ENCODE measurements around the gene CHAD.

The CHAD gene

GRCh38 chr17:50458701-50459676 lies 9.7 kb downstream of the CHAD start:
- Histone ChIP-seq H3K4me3 (ENCODE audit: low read length) (no peak overlapping the region), H3K9me3 (ENCODE audit: control insufficient read depth, insufficient read depth, low read length) (no peaks in the 10 kb centered on the region), H3F3A (ENCODE audit: control insufficient read depth, insufficient read depth) (no peaks in the 10 kb centered on the region), H3K36me3 (ENCODE audit: control insufficient read depth, low read length) (no peaks in the 10 kb centered on the region), H3K4me2 (ENCODE audit: low read length) (no peak overlapping the region), H3K27ac (ENCODE audit: low read depth, low read length) (no peak overlapping the region), H3K27me3 (ENCODE audit: control insufficient read depth, low read length) (no peaks in the 10 kb centered on the region), H3K4me1 (ENCODE audit: control insufficient read depth, low read length) (no peaks in the 10 kb centered on the region), H3K9me2 (replicated peaks; ENCODE audit: control insufficient read depth, low read length) (no peaks in the 10 kb centered on the region), H4K20me1 (ENCODE audit: control insufficient read depth, insufficient read depth, low read depth, low read length) (no peaks in the 10 kb centered on the region), H3K79me2 (ENCODE audit: control insufficient read depth, low read length) (no peaks in the 10 kb centered on the region)
- no peak for TF ChIP-seq EZH2phosphoT487 (IDR thresholded peaks at IDR 0.05; ENCODE audit: borderline replicate concordance, low read length)
- no peak for TF ChIP-seq CTCF (IDR thresholded peaks at IDR 0.05; ENCODE audit: low read depth, low read length, poor library complexity, severe bottlenecking)

- Histone ChIP-seq H3K9me3 (ENCODE audit: control insufficient read depth, insufficient read depth, low read length) (no peaks in the 10 kb centered on the region), H3K4me1 (ENCODE audit: control insufficient read depth, low read length) (peaks cover 6% of the 10 kb centered on the region; the same call in 1 of the 2 replicates), H3F3A (ENCODE audit: control insufficient read depth, insufficient read depth) (no peaks in the 10 kb centered on the region), H3K27me3 (ENCODE audit: control insufficient read depth, low read length) (no peaks in the 10 kb centered on the region), H3K4me3 (ENCODE audit: low read length) (no peak overlapping the region), H3K4me2 (ENCODE audit: low read length) (no peak overlapping the region), H3K27ac (ENCODE audit: low read depth, low read length) (no peak overlapping the region), H3K79me2 (ENCODE audit: control insufficient read depth, low read length) (no peaks in the 10 kb centered on the region), H4K20me1 (ENCODE audit: control insufficient read depth, insufficient read depth, low read depth, low read length) (no peaks in the 10 kb centered on the region), H3K9me2 (replicated peaks; ENCODE audit: control insufficient read depth, low read length) (no peaks in the 10 kb centered on the region), H3K36me3 (ENCODE audit: control insufficient read depth, low read length) (no peaks in the 10 kb centered on the region)
- TF ChIP-seq EZH2phosphoT487 (IDR thresholded peaks at IDR 0.05; ENCODE audit: borderline replicate concordance, low read length), result no peak
- TF ChIP-seq CTCF (IDR thresholded peaks at IDR 0.05; ENCODE audit: low read depth, low read length, poor library complexity, severe bottlenecking), result no peak
Observed at GRCh38 chr17:50458270-50458669, 10.4 kb downstream of the CHAD start.

- no peak for TF ChIP-seq EZH2phosphoT487 (IDR thresholded peaks at IDR 0.05; ENCODE audit: borderline replicate concordance, low read length)
- no peak for TF ChIP-seq CTCF (IDR thresholded peaks at IDR 0.05; ENCODE audit: low read depth, low read length, poor library complexity, severe bottlenecking)
- Histone ChIP-seq H3K4me3 (ENCODE audit: low read length) (no peak overlapping the region), H3K9me2 (replicated peaks; ENCODE audit: control insufficient read depth, low read length) (no peaks in the 10 kb centered on the region), H3K79me2 (ENCODE audit: control insufficient read depth, low read length) (no peaks in the 10 kb centered on the region), H3K27me3 (ENCODE audit: control insufficient read depth, low read length) (no peaks in the 10 kb centered on the region), H4K20me1 (ENCODE audit: control insufficient read depth, insufficient read depth, low read depth, low read length) (no peaks in the 10 kb centered on the region), H3K27ac (ENCODE audit: low read depth, low read length) (no peak overlapping the region), H3F3A (ENCODE audit: control insufficient read depth, insufficient read depth) (no peaks in the 10 kb centered on the region), H3K9me3 (ENCODE audit: control insufficient read depth, insufficient read depth, low read length) (no peaks in the 10 kb centered on the region), H3K36me3 (ENCODE audit: control insufficient read depth, low read length) (no peaks in the 10 kb centered on the region), H3K4me2 (ENCODE audit: low read length) (no peak overlapping the region), H3K4me1 (ENCODE audit: control insufficient read depth, low read length) (peaks cover 9% of the 10 kb centered on the region)
Observed at GRCh38 chr17:50457621-50458020, 11.1 kb downstream of the CHAD start.

Measured in DOHH2 (cell line).